NK-92 (cell line): ENCODE measurements around the gene GPC1.

Experiments used
- DNase-seq: peaks from one replicate; lab custom pipeline; 2025; ENCODE audit not compliant: unreplicated experiment; lab: John Stamatoyannopoulos, UW

GPC1 gene

GRCh38 chr2:240464514-240465241 lies 29.2 kb downstream of the GPC1 start:
- DNase-seq = no peak

- DNase-seq = no peak
Measured at GRCh38 chr2:240465268-240465764, 29.9 kb downstream of the GPC1 start.

GRCh38 chr2:240465765-240466578 lies 30.5 kb downstream of the GPC1 start:
- no peak for DNase-seq

- no peak for DNase-seq
Measured at GRCh38 chr2:240466579-240467148, 31.2 kb downstream of the GPC1 start.

- DNase-seq = no peak
Measured at GRCh38 chr2:240467149-240467642, 31.7 kb downstream of the GPC1 start.

- no peak for DNase-seq
Measured at GRCh38 chr2:240467659-240468302, 32.3 kb downstream of the GPC1 start.

- no peak for DNase-seq
Measured at GRCh38 chr2:240468303-240469238, 33.1 kb downstream of the GPC1 start.

- no peak for DNase-seq
Measured at GRCh38 chr2:240469239-240469636, 33.8 kb downstream of the GPC1 start.

GRCh38 chr2:240469740-240470139 lies 34.3 kb downstream of the GPC1 start:
- DNase-seq = no peak

GRCh38 chr2:240472078-240472790 lies 36.8 kb downstream of the GPC1 start:
- DNase-seq = no peak

GRCh38 chr2:240473211-240473610 lies 37.7 kb downstream of the GPC1 start:
- DNase-seq = no peak

GRCh38 chr2:240477916-240478315 lies 42.5 kb downstream of the GPC1 start:
- DNase-seq = no peak

GRCh38 chr2:240478346-240479110 lies 43.1 kb downstream of the GPC1 start:
- DNase-seq = no peak

- DNase-seq = no peak
Measured at GRCh38 chr2:240479111-240479501, 43.6 kb downstream of the GPC1 start.

GRCh38 chr2:240480834-240481623 lies 45.6 kb downstream of the GPC1 start:
- DNase-seq = no peak

GRCh38 chr2:240481720-240482119 lies 46.3 kb downstream of the GPC1 start:
- DNase-seq = no peak

- DNase-seq = no peak
Measured at GRCh38 chr2:240482141-240482540, 46.7 kb downstream of the GPC1 start.

GRCh38 chr2:240491483-240491882 lies 56.0 kb downstream of the GPC1 start:
- no peak for DNase-seq
